Mesenchymal stem cell (in vitro differentiated cells and primary cell): ENCODE measurements around the gene CCL8.

Source experiments
- DNase-seq: peaks from one replicate; pipeline ENCODE4 v3.0.0-alpha.2; 2013
- H2AFZ ChIP-seq: one replicate; pipeline ENCODE4 v1.6.1; 2013; ENCODE audit warnings: low read depth, mild to moderate bottlenecking, control low read depth, inconsistent platforms, low read length, moderate library complexity
- H2AK5ac ChIP-seq: 2 replicates; pipeline ENCODE4 v1.6.1; 2013; ENCODE audit warnings: low read length, moderate library complexity, mild to moderate bottlenecking, inconsistent platforms; ENCODE audit not compliant: severe bottlenecking
- H2BK120ac ChIP-seq: one replicate; pipeline ENCODE4 v1.6.1; 2013; ENCODE audit warnings: low read depth, mild to moderate bottlenecking, inconsistent platforms, low read length, moderate library complexity
- H2BK12ac ChIP-seq, 2 experiments: one replicate each; pipeline ENCODE4 v1.6.1; 2013; ENCODE audit warnings: inconsistent platforms in 2 of 2, low read length in 2 of 2, mild to moderate bottlenecking in 2 of 2, moderate library complexity in 2 of 2, control low read depth in 1 of 2
- H2BK15ac ChIP-seq: one replicate; pipeline ENCODE4 v1.6.1; 2013; ENCODE audit warnings: mild to moderate bottlenecking, low read depth, inconsistent platforms; ENCODE audit not compliant: poor library complexity, severe bottlenecking
- H2BK5ac ChIP-seq: 2 replicates; pipeline ENCODE4 v1.6.1; 2013; ENCODE audit warnings: low read depth, mild to moderate bottlenecking, low read length, control low read depth, inconsistent platforms; ENCODE audit not compliant: poor library complexity, severe bottlenecking
- H3K14ac ChIP-seq, 2 experiments: one replicate each; pipeline ENCODE4 v1.6.1; 2013; ENCODE audit warnings: inconsistent platforms in 2 of 2, low read length in 2 of 2, control low read depth in 1 of 2, mild to moderate bottlenecking in 1 of 2, moderate library complexity in 1 of 2
- H3K18ac ChIP-seq, 2 experiments: one replicate each; pipeline ENCODE4 v1.6.1; 2013; ENCODE audit warnings: inconsistent platforms in 2 of 2, low read length in 2 of 2, control low read depth in 1 of 2, low read depth in 1 of 2, mild to moderate bottlenecking in 1 of 2
- H3K23ac ChIP-seq, 2 experiments: one replicate each; pipeline ENCODE4 v1.6.1; 2013; ENCODE audit warnings: inconsistent platforms in 2 of 2, low read length in 2 of 2, mild to moderate bottlenecking in 2 of 2, moderate library complexity in 2 of 2, control low read depth in 1 of 2
- H3K27ac ChIP-seq: 2 replicates; pipeline ENCODE4 v1.5.1; 2013; ENCODE audit warnings: mild to moderate bottlenecking, moderate library complexity, low read length, control low read depth, inconsistent platforms; ENCODE audit not compliant: poor library complexity, severe bottlenecking
- H3K27me3 ChIP-seq, 2 experiments: 2 replicates each; pipeline versions ENCODE4 v1.6.1 to v1.7.0; 2013; ENCODE audit warnings: low read length in 2 of 2, mild to moderate bottlenecking in 2 of 2, moderate library complexity in 2 of 2, control low read depth in 1 of 2, inconsistent platforms in 1 of 2; ENCODE audit not compliant: control insufficient read depth in 1 of 2, insufficient read depth in 1 of 2
- H3K36me3 ChIP-seq, 2 experiments: 2 replicates each; pipeline versions ENCODE4 v1.6.1 to v1.7.0; 2013; ENCODE audit warnings: low read length in 2 of 2, control low read depth in 1 of 2, inconsistent platforms in 1 of 2, low read depth in 1 of 2, mild to moderate bottlenecking in 1 of 2; ENCODE audit not compliant: insufficient read depth in 2 of 2, control insufficient read depth in 1 of 2
- H3K4ac ChIP-seq, 2 experiments: one replicate each; pipeline ENCODE4 v1.6.1; 2013; ENCODE audit warnings: inconsistent platforms in 2 of 2, low read length in 2 of 2, mild to moderate bottlenecking in 2 of 2, moderate library complexity in 2 of 2, control low read depth in 1 of 2, low read depth in 1 of 2
- H3K4me1 ChIP-seq: 2 replicates; pipeline ENCODE4 v1.6.1; 2013; ENCODE audit warnings: low read depth, low read length, control low read depth; ENCODE audit not compliant: control insufficient read depth, insufficient read depth
- H3K4me2 ChIP-seq: 2 replicates; pipeline ENCODE4 v1.6.1; 2013; ENCODE audit warnings: low read length, mild to moderate bottlenecking, inconsistent platforms; ENCODE audit not compliant: poor library complexity, severe bottlenecking
- H3K4me3 ChIP-seq, 2 experiments: 2 replicates each; pipeline versions ENCODE4 v1.5.1 to v1.7.0; 2013; ENCODE audit warnings: low read length in 2 of 2, mild to moderate bottlenecking in 2 of 2, control low read depth in 1 of 2, low read depth in 1 of 2; ENCODE audit not compliant: insufficient read depth in 1 of 2
- H3K79me1 ChIP-seq: replicated peaks from 2 replicates; pipeline ENCODE4 v1.6.1; 2013; ENCODE audit warnings: mild to moderate bottlenecking, control low read depth, low read length, inconsistent platforms; ENCODE audit not compliant: poor library complexity, severe bottlenecking
- H3K9ac ChIP-seq: 2 replicates; pipeline ENCODE4 v1.7.0; 2013; ENCODE audit warnings: mild to moderate bottlenecking, low read length, moderate library complexity
- H3K9me3 ChIP-seq: 2 replicates; pipeline ENCODE4 v1.7.0; 2013; ENCODE audit warnings: mild to moderate bottlenecking, low read length; ENCODE audit not compliant: control insufficient read depth
- H4K8ac ChIP-seq: one replicate; pipeline ENCODE4 v1.6.1; 2013; ENCODE audit warnings: inconsistent platforms, mild to moderate bottlenecking, low read length, moderate library complexity
- H4K91ac ChIP-seq: one replicate; pipeline ENCODE4 v1.6.1; 2013; ENCODE audit warnings: mild to moderate bottlenecking, low read length, inconsistent platforms
- WGBS: methylation state at CpG from one replicate; pipeline ENCODE4 v1.1.7; 2013; ENCODE audit warnings: mixed read lengths; 5-methylcytosine and 5-hydroxymethylcytosine counted together

Gene CCL8

GRCh38 chr17:34305606-34306005 is 13.6 kb upstream of the CCL8 start:
- H3K18ac ChIP-seq = no peak overlapping the region
- no peak overlapping the region for H3K9ac ChIP-seq
- DNase-seq = no peak
- no peak overlapping the region for H4K91ac ChIP-seq
- no peak overlapping the region for H3K23ac ChIP-seq
- no peak overlapping the region for H3K27ac ChIP-seq
- H2AK5ac ChIP-seq = no peak overlapping the region
- no peak overlapping the region for H4K8ac ChIP-seq
- H2BK120ac ChIP-seq = no peak overlapping the region
- H2BK15ac ChIP-seq = no peak overlapping the region
- no peak overlapping the region for H2BK12ac ChIP-seq
- H3K4me1 ChIP-seq = peaks cover 5% of the 10 kb centered on the region
- H3K36me3 ChIP-seq = no peaks in the 10 kb centered on the region
- H3K79me1 ChIP-seq = no peaks in the 10 kb centered on the region
- no peak overlapping the region for H3K14ac ChIP-seq
- no peak overlapping the region for H2AFZ ChIP-seq
- no peaks in the 10 kb centered on the region for H3K9me3 ChIP-seq
- no peak overlapping the region for H3K4me3 ChIP-seq
- no peak overlapping the region for H3K4ac ChIP-seq
- H2BK5ac ChIP-seq = no peak overlapping the region
- H3K4me2 ChIP-seq = no peak overlapping the region
- H3K27me3 ChIP-seq = no peaks in the 10 kb centered on the region

- no peaks in the 10 kb centered on the region for H3K79me1 ChIP-seq
- H2AFZ ChIP-seq = no peak overlapping the region
- no peak overlapping the region for H4K91ac ChIP-seq
- DNase-seq = peak; percentile 24
- whole genome bisulfite sequencing = 67% methylated on average over 2 of the region's 3 CpGs
- H4K8ac ChIP-seq = no peak overlapping the region
- H3K23ac ChIP-seq = no peak overlapping the region
- H3K9ac ChIP-seq = peak overlapping the region; percentile 37
- no peak overlapping the region for H3K4me2 ChIP-seq
- H3K14ac ChIP-seq = no peak overlapping the region
- H2BK120ac ChIP-seq = no peak overlapping the region
- no peak overlapping the region for H2AK5ac ChIP-seq
- peaks cover 2% of the 10 kb centered on the region for H3K4me1 ChIP-seq
- H2BK5ac ChIP-seq = no peak overlapping the region
- H3K27me3 ChIP-seq = no peaks in the 10 kb centered on the region
- no peak overlapping the region for H3K27ac ChIP-seq
- H3K4me3 ChIP-seq = peak overlapping the region in 1 of 2 experiments; percentile 34
- H3K18ac ChIP-seq = no peak overlapping the region
- H2BK15ac ChIP-seq = no peak overlapping the region
- no peaks in the 10 kb centered on the region for H3K9me3 ChIP-seq
- no peak overlapping the region for H3K4ac ChIP-seq
- no peak overlapping the region for H2BK12ac ChIP-seq
- H3K36me3 ChIP-seq = no peaks in the 10 kb centered on the region
Measured at GRCh38 chr17:34306466-34306865, 12.8 kb upstream of the CCL8 start.

GRCh38 chr17:34307110-34307509 is 12.1 kb upstream of the CCL8 start:
- H2BK12ac ChIP-seq = no peak overlapping the region
- peaks cover 2% of the 10 kb centered on the region for H3K4me1 ChIP-seq
- H3K9me3 ChIP-seq = no peaks in the 10 kb centered on the region
- H3K23ac ChIP-seq = no peak overlapping the region
- H3K4me3 ChIP-seq = peak overlapping the region in 1 of 2 experiments; percentile 34
- H3K36me3 ChIP-seq = no peaks in the 10 kb centered on the region
- peak overlapping the region; percentile 37 for H3K9ac ChIP-seq
- H2AFZ ChIP-seq = no peak overlapping the region
- no peak overlapping the region for H2AK5ac ChIP-seq
- H3K14ac ChIP-seq = no peak overlapping the region
- no peaks in the 10 kb centered on the region for H3K27me3 ChIP-seq
- H3K4me2 ChIP-seq = no peak overlapping the region
- H3K27ac ChIP-seq = no peak overlapping the region
- no peak overlapping the region for H2BK15ac ChIP-seq
- H4K8ac ChIP-seq = no peak overlapping the region
- peak; percentile 8 for DNase-seq
- H3K79me1 ChIP-seq = no peaks in the 10 kb centered on the region
- H4K91ac ChIP-seq = no peak overlapping the region
- no peak overlapping the region for H2BK5ac ChIP-seq
- no peak overlapping the region for H3K4ac ChIP-seq
- 56% methylated on average over 3 of the region's 3 CpGs for WGBS
- H2BK120ac ChIP-seq = no peak overlapping the region
- H3K18ac ChIP-seq = no peak overlapping the region

GRCh38 chr17:34308371-34308770 is 10.9 kb upstream of the CCL8 start:
- H3K14ac ChIP-seq = no peak overlapping the region
- H3K4ac ChIP-seq = no peak overlapping the region
- H3K4me1 ChIP-seq = peaks cover 2% of the 10 kb centered on the region
- H3K27ac ChIP-seq = no peak overlapping the region
- H3K9ac ChIP-seq = no peak overlapping the region
- no peak overlapping the region for H2BK5ac ChIP-seq
- H3K9me3 ChIP-seq = no peaks in the 10 kb centered on the region
- no peak overlapping the region for H2BK15ac ChIP-seq
- H3K79me1 ChIP-seq = no peaks in the 10 kb centered on the region
- H2BK12ac ChIP-seq = no peak overlapping the region
- H3K27me3 ChIP-seq = no peaks in the 10 kb centered on the region
- no peak overlapping the region for H2AK5ac ChIP-seq
- no peak overlapping the region for H3K18ac ChIP-seq
- H2BK120ac ChIP-seq = no peak overlapping the region
- no peak for DNase-seq
- no peak overlapping the region for H4K8ac ChIP-seq
- H3K4me3 ChIP-seq = no peak overlapping the region
- no peak overlapping the region for H3K4me2 ChIP-seq
- no peak overlapping the region for H3K23ac ChIP-seq
- H4K91ac ChIP-seq = no peak overlapping the region
- H3K36me3 ChIP-seq = no peaks in the 10 kb centered on the region
- H2AFZ ChIP-seq = no peak overlapping the region
